Tibial nerve (tissue), 4 donors: ENCODE results near the gene CACNA1F.

Experiments used
- EP300 ChIP-seq, 2 donors: sonication (generic); formaldehyde crosslinking; IDR thresholded peaks; one replicate each; pipeline ENCODE4 v1.6.1; 2017; ENCODE audit warnings: antibody characterized with exemption in 2 of 2, mild to moderate bottlenecking in 1 of 2
- POLR2A ChIP-seq, 2 donors: fragments of 450-650 bp; IDR thresholded peaks; one replicate each; pipeline ENCODE4 v1.6.1; 2017; ENCODE audit warnings: antibody characterized with exemption in 2 of 2, mild to moderate bottlenecking in 2 of 2, moderate library complexity in 2 of 2
- TF ChIP-seq, protein P1 (sequence below), 5 experiments: fragments of 200-600 bp in 3 of 5; fragments of 450-650 bp in 2 of 5; sonication (generic) in 3 of 5; IDR thresholded peaks; one replicate each; pipeline ENCODE4 v1.5.1; 2016 to 2019; ENCODE audit warnings: antibody characterized with exemption in 5 of 5, mild to moderate bottlenecking in 3 of 5, moderate library complexity in 2 of 5

DNA sequence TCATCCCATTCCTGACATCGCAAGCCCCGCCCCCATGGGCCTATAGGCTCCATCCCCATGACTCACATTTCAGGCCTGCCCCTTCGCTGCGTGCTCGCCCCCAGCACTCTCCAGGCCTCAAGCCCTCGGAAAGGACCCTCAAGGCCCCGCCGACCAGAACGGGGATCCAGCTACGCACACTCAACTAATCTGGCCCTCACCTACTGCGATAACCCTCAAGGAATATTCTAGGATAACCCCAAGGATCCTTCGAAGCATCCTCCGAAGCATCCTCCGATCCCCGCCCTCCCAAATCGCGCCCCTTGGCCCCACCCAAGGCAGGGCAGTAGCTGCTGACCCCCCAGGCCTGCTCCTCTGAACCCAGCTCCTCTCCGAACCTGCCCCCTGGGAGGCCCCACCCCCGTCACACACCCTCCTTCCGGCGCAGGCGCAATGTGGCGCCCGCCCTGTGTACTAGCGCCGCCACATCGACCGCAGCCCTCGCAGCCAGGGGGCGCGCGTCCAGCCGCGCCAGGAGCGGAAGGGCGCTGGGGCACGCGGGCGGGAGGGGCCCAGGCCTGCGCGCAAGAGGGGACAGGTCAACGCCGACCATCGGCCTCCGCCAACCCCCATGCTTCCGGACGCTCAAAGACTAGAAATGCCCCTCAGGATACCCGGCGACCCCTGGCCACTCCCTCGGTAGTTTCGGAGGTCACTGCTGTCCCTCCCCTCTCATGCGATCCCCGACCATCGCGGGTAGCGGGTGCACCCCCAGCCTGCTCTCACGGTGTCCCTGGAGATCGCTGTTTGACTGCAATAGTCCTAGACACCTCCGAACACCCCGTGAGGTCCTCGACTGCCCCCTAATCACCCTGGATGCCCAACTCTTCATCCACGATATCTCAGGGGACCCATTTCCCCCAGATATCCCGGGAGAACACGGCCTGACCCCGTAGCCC is 77.0 kb downstream of the CACNA1F start:
- TF ChIP-seq, protein P1, sequence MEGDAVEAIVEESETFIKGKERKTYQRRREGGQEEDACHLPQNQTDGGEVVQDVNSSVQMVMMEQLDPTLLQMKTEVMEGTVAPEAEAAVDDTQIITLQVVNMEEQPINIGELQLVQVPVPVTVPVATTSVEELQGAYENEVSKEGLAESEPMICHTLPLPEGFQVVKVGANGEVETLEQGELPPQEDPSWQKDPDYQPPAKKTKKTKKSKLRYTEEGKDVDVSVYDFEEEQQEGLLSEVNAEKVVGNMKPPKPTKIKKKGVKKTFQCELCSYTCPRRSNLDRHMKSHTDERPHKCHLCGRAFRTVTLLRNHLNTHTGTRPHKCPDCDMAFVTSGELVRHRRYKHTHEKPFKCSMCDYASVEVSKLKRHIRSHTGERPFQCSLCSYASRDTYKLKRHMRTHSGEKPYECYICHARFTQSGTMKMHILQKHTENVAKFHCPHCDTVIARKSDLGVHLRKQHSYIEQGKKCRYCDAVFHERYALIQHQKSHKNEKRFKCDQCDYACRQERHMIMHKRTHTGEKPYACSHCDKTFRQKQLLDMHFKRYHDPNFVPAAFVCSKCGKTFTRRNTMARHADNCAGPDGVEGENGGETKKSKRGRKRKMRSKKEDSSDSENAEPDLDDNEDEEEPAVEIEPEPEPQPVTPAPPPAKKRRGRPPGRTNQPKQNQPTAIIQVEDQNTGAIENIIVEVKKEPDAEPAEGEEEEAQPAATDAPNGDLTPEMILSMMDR (IDR thresholded peaks at IDR 0.05), result peak; percentile 70 to 91 (median 89)
- TF ChIP-seq POLR2A (IDR thresholded peaks at IDR 0.05), result peak in 1 of 2 donors; percentile 67
- peak in 1 of 2 donors; percentile 77 for TF ChIP-seq EP300 (IDR thresholded peaks at IDR 0.05)
